ENCODE results near the gene KMT2C. TPM values are rescaled to one million over a fixed set of nuclear protein-coding genes. Genes with fewer than 3 reads are reported as not detected.
"Not testable (repeated sequence)": the region's sequence is repeated elsewhere in the genome, so short reads cannot be mapped to it uniquely, and the experiment has no call there.

The KMT2C gene
- total and polyA plus RNA-seq, 4 donors: 28.3 to 74.3 (median 51.9) TPM

GRCh38 chr7:152286972-152287371, 148.8 kb downstream of the KMT2C start:
- not testable (repeated sequence) for H3K27me3 ChIP-seq (ENCODE audit: control insufficient read depth, insufficient read depth, low read length); H3K4me3 ChIP-seq (ENCODE audit: low read depth, low read length); H3K4me1 ChIP-seq (ENCODE audit: control insufficient read depth, insufficient read depth, low read length); H3K27ac ChIP-seq (ENCODE audit: low read depth, low read length); H3K36me3 ChIP-seq (ENCODE audit: control insufficient read depth, insufficient read depth, low read length); DNase-seq (ENCODE audit: low read depth in 4 of 6, low spot score in 6 of 6); H3K9me3 ChIP-seq (ENCODE audit: control insufficient read depth, insufficient read depth, low read length)
- WGBS (ENCODE audit: insufficient coverage): no CpG with 5 or more reads among the region's 3 CpGs

GRCh38 chr7:152286219-152286618, 149.6 kb downstream of the KMT2C start:
- H3K27ac ChIP-seq (ENCODE audit: low read depth, low read length); H3K9me3 ChIP-seq (ENCODE audit: control insufficient read depth, insufficient read depth, low read length); H3K4me3 ChIP-seq (ENCODE audit: low read depth, low read length); H3K4me1 ChIP-seq (ENCODE audit: control insufficient read depth, insufficient read depth, low read length); H3K36me3 ChIP-seq (ENCODE audit: control insufficient read depth, insufficient read depth, low read length); H3K27me3 ChIP-seq (ENCODE audit: control insufficient read depth, insufficient read depth, low read length); DNase-seq (ENCODE audit: low read depth in 4 of 6, low spot score in 6 of 6): not testable (repeated sequence)

GRCh38 chr7:152284998-152285397, 150.8 kb downstream of the KMT2C start:
- not testable (repeated sequence) for H3K9me3 ChIP-seq (ENCODE audit: control insufficient read depth, insufficient read depth, low read length); H3K27me3 ChIP-seq (ENCODE audit: control insufficient read depth, insufficient read depth, low read length); H3K4me3 ChIP-seq (ENCODE audit: low read depth, low read length); H3K27ac ChIP-seq (ENCODE audit: low read depth, low read length); H3K4me1 ChIP-seq (ENCODE audit: control insufficient read depth, insufficient read depth, low read length); H3K36me3 ChIP-seq (ENCODE audit: control insufficient read depth, insufficient read depth, low read length); DNase-seq (ENCODE audit: low read depth in 4 of 6, low spot score in 6 of 6)
- WGBS (ENCODE audit: insufficient coverage): 52% methylated on average over 2 of the region's 3 CpGs

- not testable (repeated sequence) for H3K27me3 ChIP-seq (ENCODE audit: control insufficient read depth, insufficient read depth, low read length); H3K4me3 ChIP-seq (ENCODE audit: low read depth, low read length); H3K9me3 ChIP-seq (ENCODE audit: control insufficient read depth, insufficient read depth, low read length); DNase-seq (ENCODE audit: low read depth in 4 of 6, low spot score in 6 of 6); H3K36me3 ChIP-seq (ENCODE audit: control insufficient read depth, insufficient read depth, low read length); H3K27ac ChIP-seq (ENCODE audit: low read depth, low read length); H3K4me1 ChIP-seq (ENCODE audit: control insufficient read depth, insufficient read depth, low read length)
- no CpG with 5 or more reads among the region's 2 CpGs for WGBS (ENCODE audit: insufficient coverage)
Observed at GRCh38 chr7:152277687-152278086, 158.1 kb downstream of the KMT2C start.

GRCh38 chr7:152270427-152270826, 165.4 kb downstream of the KMT2C start:
- H3K4me3 ChIP-seq (ENCODE audit: low read depth, low read length); H3K4me1 ChIP-seq (ENCODE audit: control insufficient read depth, insufficient read depth, low read length); H3K27me3 ChIP-seq (ENCODE audit: control insufficient read depth, insufficient read depth, low read length); DNase-seq (ENCODE audit: low read depth in 4 of 6, low spot score in 6 of 6); H3K27ac ChIP-seq (ENCODE audit: low read depth, low read length); H3K9me3 ChIP-seq (ENCODE audit: control insufficient read depth, insufficient read depth, low read length); H3K36me3 ChIP-seq (ENCODE audit: control insufficient read depth, insufficient read depth, low read length): not testable (repeated sequence)
- WGBS (ENCODE audit: insufficient coverage): 100% methylated on average over 2 of the region's 2 CpGs

GRCh38 chr7:152266859-152267258, 168.9 kb downstream of the KMT2C start:
- not testable (repeated sequence) for H3K9me3 ChIP-seq (ENCODE audit: control insufficient read depth, insufficient read depth, low read length); H3K4me3 ChIP-seq (ENCODE audit: low read depth, low read length); H3K4me1 ChIP-seq (ENCODE audit: control insufficient read depth, insufficient read depth, low read length); H3K27ac ChIP-seq (ENCODE audit: low read depth, low read length); DNase-seq (ENCODE audit: low read depth in 4 of 6, low spot score in 6 of 6); H3K36me3 ChIP-seq (ENCODE audit: control insufficient read depth, insufficient read depth, low read length); H3K27me3 ChIP-seq (ENCODE audit: control insufficient read depth, insufficient read depth, low read length)
- WGBS (ENCODE audit: insufficient coverage): 89% methylated on average over 2 of the region's 2 CpGs

- WGBS (ENCODE audit: insufficient coverage): 39% methylated on average over 2 of the region's 5 CpGs
- not testable (repeated sequence) for H3K9me3 ChIP-seq (ENCODE audit: control insufficient read depth, insufficient read depth, low read length); H3K36me3 ChIP-seq (ENCODE audit: control insufficient read depth, insufficient read depth, low read length); H3K4me3 ChIP-seq (ENCODE audit: low read depth, low read length); H3K27me3 ChIP-seq (ENCODE audit: control insufficient read depth, insufficient read depth, low read length); DNase-seq (ENCODE audit: low read depth in 4 of 6, low spot score in 6 of 6); H3K4me1 ChIP-seq (ENCODE audit: control insufficient read depth, insufficient read depth, low read length); H3K27ac ChIP-seq (ENCODE audit: low read depth, low read length)
Observed at GRCh38 chr7:152264915-152265314, 170.9 kb downstream of the KMT2C start.

GRCh38 chr7:152262146-152262545, 173.7 kb downstream of the KMT2C start:
- not testable (repeated sequence) for H3K36me3 ChIP-seq (ENCODE audit: control insufficient read depth, insufficient read depth, low read length); H3K27ac ChIP-seq (ENCODE audit: low read depth, low read length); DNase-seq (ENCODE audit: low read depth in 4 of 6, low spot score in 6 of 6); H3K4me3 ChIP-seq (ENCODE audit: low read depth, low read length); H3K27me3 ChIP-seq (ENCODE audit: control insufficient read depth, insufficient read depth, low read length); H3K4me1 ChIP-seq (ENCODE audit: control insufficient read depth, insufficient read depth, low read length); H3K9me3 ChIP-seq (ENCODE audit: control insufficient read depth, insufficient read depth, low read length)
- 90% methylated on average over 2 of the region's 8 CpGs for WGBS (ENCODE audit: insufficient coverage)

GRCh38 chr7:152259645-152260044, 176.2 kb downstream of the KMT2C start:
- not testable (repeated sequence) for H3K4me3 ChIP-seq (ENCODE audit: low read depth, low read length)

GRCh38 chr7:152247851-152248250, 188.0 kb downstream of the KMT2C start:
- H3K4me3 ChIP-seq (ENCODE audit: low read depth, low read length); H3K27me3 ChIP-seq (ENCODE audit: control insufficient read depth, insufficient read depth, low read length); H3K27ac ChIP-seq (ENCODE audit: low read depth, low read length); H3K36me3 ChIP-seq (ENCODE audit: control insufficient read depth, insufficient read depth, low read length); H3K4me1 ChIP-seq (ENCODE audit: control insufficient read depth, insufficient read depth, low read length); DNase-seq (ENCODE audit: low read depth in 4 of 6, low spot score in 6 of 6); H3K9me3 ChIP-seq (ENCODE audit: control insufficient read depth, insufficient read depth, low read length): not testable (repeated sequence)
- no CpG with 5 or more reads among the region's 2 CpGs for WGBS (ENCODE audit: insufficient coverage)

More at GRCh38 chr7:152259645-152260044, 176.2 kb downstream of the KMT2C start:
- DNase-seq (ENCODE audit: low read depth in 4 of 6, low spot score in 6 of 6); H3K9me3 ChIP-seq (ENCODE audit: control insufficient read depth, insufficient read depth, low read length); H3K36me3 ChIP-seq (ENCODE audit: control insufficient read depth, insufficient read depth, low read length); H3K27me3 ChIP-seq (ENCODE audit: control insufficient read depth, insufficient read depth, low read length); H3K27ac ChIP-seq (ENCODE audit: low read depth, low read length); H3K4me1 ChIP-seq (ENCODE audit: control insufficient read depth, insufficient read depth, low read length): not testable (repeated sequence)

GRCh38 chr7:152245417-152245816, 190.4 kb downstream of the KMT2C start:
- H3K4me3 ChIP-seq (ENCODE audit: low read depth, low read length); H3K27ac ChIP-seq (ENCODE audit: low read depth, low read length); H3K27me3 ChIP-seq (ENCODE audit: control insufficient read depth, insufficient read depth, low read length); DNase-seq (ENCODE audit: low read depth in 4 of 6, low spot score in 6 of 6); H3K9me3 ChIP-seq (ENCODE audit: control insufficient read depth, insufficient read depth, low read length); H3K4me1 ChIP-seq (ENCODE audit: control insufficient read depth, insufficient read depth, low read length); H3K36me3 ChIP-seq (ENCODE audit: control insufficient read depth, insufficient read depth, low read length): not testable (repeated sequence)
- no CpG with 5 or more reads among the region's 2 CpGs for WGBS (ENCODE audit: insufficient coverage)
